ENCODE data around the gene CCNQ.
A peak's percentile ranks its signal among the peaks of the same experiment; 100 is the strongest.
"Not testable (repeated sequence)": the region's sequence is repeated elsewhere in the genome, so short reads cannot be mapped to it uniquely, and the experiment has no call there.

The CCNQ gene

GRCh38 chrX:153622661-153623309 is 23.8 kb upstream of the CCNQ start:
- no peak for DNase-seq (ENCODE audit: low spot score)

- no peak for DNase-seq (ENCODE audit: low spot score)
Observed at GRCh38 chrX:153621949-153622598, 23.1 kb upstream of the CCNQ start.

GRCh38 chrX:153620576-153620975 is 21.6 kb upstream of the CCNQ start:
- DNase-seq (ENCODE audit: low spot score) = no peak

GRCh38 chrX:153614818-153615217 is 15.9 kb upstream of the CCNQ start:
- no peak for DNase-seq (ENCODE audit: low spot score)

- no peak for DNase-seq (ENCODE audit: low spot score)
Observed at GRCh38 chrX:153612413-153612812, 13.5 kb upstream of the CCNQ start.

GRCh38 chrX:153611298-153612095 is 12.6 kb upstream of the CCNQ start:
- DNase-seq (ENCODE audit: low spot score) = no peak

- DNase-seq (ENCODE audit: low spot score) = no peak
Observed at GRCh38 chrX:153610836-153611213, 11.9 kb upstream of the CCNQ start.

- DNase-seq (ENCODE audit: low spot score) = peak; percentile 75
Observed at GRCh38 chrX:153609917-153610835, 11.2 kb upstream of the CCNQ start.

- no peak for DNase-seq (ENCODE audit: low spot score)
Observed at GRCh38 chrX:153608806-153609205, 9.9 kb upstream of the CCNQ start.

- no peak for DNase-seq (ENCODE audit: low spot score)
Observed at GRCh38 chrX:153608376-153608775, 9.4 kb upstream of the CCNQ start.

GRCh38 chrX:153606503-153606902 is 7.6 kb upstream of the CCNQ start:
- no peak for DNase-seq (ENCODE audit: low spot score)

GRCh38 chrX:153604666-153605380 is 5.9 kb upstream of the CCNQ start:
- not testable (repeated sequence) for DNase-seq (ENCODE audit: low spot score)

GRCh38 chrX:153603131-153603656 is 4.3 kb upstream of the CCNQ start:
- no peak for DNase-seq (ENCODE audit: low spot score)

GRCh38 chrX:153602601-153603000 is 3.7 kb upstream of the CCNQ start:
- DNase-seq (ENCODE audit: low spot score) = no peak

GRCh38 chrX:153601511-153602110 is 2.7 kb upstream of the CCNQ start:
- DNase-seq (ENCODE audit: low spot score) = no peak

GRCh38 chrX:153600921-153601320 is 2.0 kb upstream of the CCNQ start:
- no peak for DNase-seq (ENCODE audit: low spot score)

- no peak for DNase-seq (ENCODE audit: low spot score)
Observed at GRCh38 chrX:153600032-153600373, 1.1 kb upstream of the CCNQ start.

GRCh38 chrX:153599192-153600031 is 473 bp upstream of the CCNQ start:
- peak; percentile 97 for DNase-seq (ENCODE audit: low spot score)

GRCh38 chrX:153596981-153597750 is 1.8 kb downstream of the CCNQ start:
- no peak for DNase-seq (ENCODE audit: low spot score)

Data from AG20443 (cell line).